MG63 (cell line): ENCODE data around the gene AMDHD1. TPM values are rescaled to one million over a fixed set of nuclear protein-coding genes. Genes with fewer than 3 reads are reported as not detected.

ENCODE experiments used
- DNase-seq: peaks from one replicate; pipeline ENCODE4 v3.0.0-alpha.2; 2020
- H3K27me3 ChIP-seq: fragments of 250-450 bp; sonication (Bioruptor Pico); 2 replicates; pipeline ENCODE4 v1.5.1; 2020; ENCODE audit warnings: mild to moderate bottlenecking, moderate library complexity
- H3K36me3 ChIP-seq: fragments of 250-450 bp; sonication (Bioruptor Pico); 2 replicates; pipeline ENCODE4 v1.5.1; 2020; ENCODE audit warnings: mild to moderate bottlenecking, moderate library complexity
- H3K4me3 ChIP-seq: fragments of 250-450 bp; sonication (Bioruptor Pico); 2 replicates; pipeline ENCODE4 v1.5.1; 2020; ENCODE audit warnings: mild to moderate bottlenecking, moderate library complexity
- H3K9me3 ChIP-seq: fragments of 250-450 bp; sonication (Bioruptor Pico); 2 replicates; pipeline ENCODE4 v1.5.1; 2020; ENCODE audit warnings: mild to moderate bottlenecking, moderate library complexity
- total RNA-seq: library from RNA; depleted of rRNA; stranded (reverse); fragments of >200 nt; shearing (Covaris generic); gene quantifications from 2 replicates; pipeline ENCODE4 v1.2.3, GENCODE V29; 2014; ENCODE audit warnings: low replicate concordance; rRNA removed

Gene AMDHD1
- total RNA-seq, 1 experiment from 2014 or later, result 0.10 TPM

GRCh38 chr12:96000858-96001257 lies 57.7 kb downstream of the AMDHD1 start:
- Histone ChIP-seq H3K9me3 (no peaks in the 10 kb centered on the region), H3K4me3 (no peak overlapping the region), H3K27me3 (no peaks in the 10 kb centered on the region), H3K36me3 (peaks cover 11% of the 10 kb centered on the region)
- no peak for DNase-seq

- Histone ChIP-seq H3K4me3 (no peak overlapping the region), H3K9me3 (no peaks in the 10 kb centered on the region), H3K27me3 (no peaks in the 10 kb centered on the region), H3K36me3 (peaks cover 14% of the 10 kb centered on the region; the same call in 1 of the 2 replicates)
- DNase-seq, result no peak
These were observed 63.6 kb downstream of the AMDHD1 start for GRCh38 chr12:96006727-96007126.

- Histone ChIP-seq H3K36me3 (peaks cover 7% of the 10 kb centered on the region; the same call in 1 of the 2 replicates), H3K4me3 (no peak overlapping the region), H3K27me3 (no peaks in the 10 kb centered on the region), H3K9me3 (no peaks in the 10 kb centered on the region)
- no peak for DNase-seq
These were observed 64.6 kb downstream of the AMDHD1 start for GRCh38 chr12:96007729-96008128.

- Histone ChIP-seq H3K9me3 (no peaks in the 10 kb centered on the region), H3K36me3 (no peaks in the 10 kb centered on the region; the same call in 1 of the 2 replicates), H3K4me3 (no peak overlapping the region), H3K27me3 (no peaks in the 10 kb centered on the region)
- no peak for DNase-seq
These were observed 71.9 kb downstream of the AMDHD1 start for GRCh38 chr12:96014943-96015599.

- Histone ChIP-seq H3K27me3 (no peaks in the 10 kb centered on the region), H3K36me3 (no peaks in the 10 kb centered on the region; the same call in 1 of the 2 replicates), H3K4me3 (no peak overlapping the region), H3K9me3 (no peaks in the 10 kb centered on the region)
- peak; percentile 30 for DNase-seq
These were observed 72.5 kb downstream of the AMDHD1 start for GRCh38 chr12:96015672-96016071.

Other genes with a start within 250 kb of the AMDHD1 start
- gene NTN4, start 152.6 kb upstream of the AMDHD1 start, total RNA-seq, result 39.1 and 43.1 TPM in 2 replicates
- gene SNRPF, start 84.4 kb upstream of the AMDHD1 start, total RNA-seq, result 6.3 and 16.9 TPM in 2 replicates
- gene CCDC38, start 717 bp upstream of the AMDHD1 start, total RNA-seq, result 0.12 and 0.16 TPM in 2 replicates
- gene HAL, start 53.0 kb downstream of the AMDHD1 start, total RNA-seq, result not detected in 2 replicates
- 45.7 and 50.4 TPM in 2 replicates for gene LTA4H, start 92.3 kb downstream of the AMDHD1 start, total RNA-seq